Loucy (cell line): ENCODE results near the gene OR2T10.
"Not testable (repeated sequence)": the region's sequence is repeated elsewhere in the genome, so short reads cannot be mapped to it uniquely, and the experiment has no call there.

Experiments used
- H2AFZ ChIP-seq: fragments of 200-600 bp; sonication (generic); 2 replicates; pipeline ENCODE4 v1.6.0; 2016; ENCODE audit warnings: antibody characterized with exemption, mild to moderate bottlenecking, low read length, moderate library complexity
- H3F3A ChIP-seq: fragments of 200-600 bp; 2 replicates; pipeline ENCODE4 v1.6.0; 2016; ENCODE audit warnings: antibody characterized with exemption, low read depth, mild to moderate bottlenecking
- H3K27me3 ChIP-seq: fragments of 200-600 bp; sonication (generic); 2 replicates; pipeline ENCODE4 v1.6.1; 2014; ENCODE audit warnings: low read length, mild to moderate bottlenecking; ENCODE audit not compliant: insufficient read depth, poor library complexity, severe bottlenecking
- H3K36me3 ChIP-seq: fragments of 200-600 bp; sonication (generic); 2 replicates; pipeline ENCODE4 v1.6.1; 2016; ENCODE audit warnings: low read length; ENCODE audit not compliant: insufficient read depth
- H3K4me1 ChIP-seq: fragments of 200-600 bp; sonication (generic); 2 replicates; pipeline ENCODE4 v1.5.1; 2014; ENCODE audit warnings: low read length, mild to moderate bottlenecking; ENCODE audit not compliant: insufficient read depth, poor library complexity, severe bottlenecking
- H3K4me2 ChIP-seq: fragments of 200-600 bp; sonication (generic); 2 replicates; pipeline ENCODE4 v1.6.0; 2014; ENCODE audit warnings: antibody characterized with exemption, low read length, low read depth, mild to moderate bottlenecking; ENCODE audit not compliant: poor library complexity, severe bottlenecking
- H3K4me3 ChIP-seq: fragments of 200-600 bp; sonication (generic); 2 replicates; pipeline ENCODE4 v1.5.1; 2014; ENCODE audit warnings: low read length, mild to moderate bottlenecking, mixed read lengths; ENCODE audit not compliant: poor library complexity, severe bottlenecking
- H3K79me2 ChIP-seq: fragments of 200-600 bp; sonication (generic); 2 replicates; pipeline ENCODE4 v1.6.1; 2014; ENCODE audit warnings: low read length; ENCODE audit not compliant: insufficient read depth
- H3K9ac ChIP-seq: fragments of 200-600 bp; sonication (generic); 2 replicates; pipeline ENCODE4 v1.6.0; 2014; ENCODE audit warnings: mild to moderate bottlenecking, low read depth, low read length, moderate library complexity; ENCODE audit not compliant: poor library complexity, severe bottlenecking
- H3K9me2 ChIP-seq: fragments of 200-600 bp; sonication (generic); replicated peaks from 2 replicates; pipeline ENCODE4 v1.6.1; 2016; ENCODE audit warnings: low read depth, low read length, mixed read lengths
- H3K9me3 ChIP-seq: fragments of 200-600 bp; sonication (generic); 2 replicates; pipeline ENCODE4 v1.6.1; 2014; ENCODE audit warnings: mild to moderate bottlenecking, antibody characterized with exemption, low read length, low read depth; ENCODE audit not compliant: insufficient read depth
- H4K20me1 ChIP-seq: fragments of 200-600 bp; sonication (generic); 2 replicates; pipeline ENCODE4 v1.6.0; 2014; ENCODE audit warnings: antibody characterized with exemption, low read length, mild to moderate bottlenecking; ENCODE audit not compliant: insufficient read depth, poor library complexity, severe bottlenecking
- CTCF ChIP-seq: fragments of 200-600 bp; sonication (generic); conservative IDR thresholded peaks from 2 replicates; pipeline ENCODE4 v1.5.1; 2014; ENCODE audit warnings: mild to moderate bottlenecking, antibody characterized with exemption, low read length
- EZH2phosphoT487 ChIP-seq: fragments of 200-600 bp; IDR thresholded peaks from 2 replicates; pipeline ENCODE4 v1.6.1; 2018; ENCODE audit warnings: antibody characterized with exemption, mild to moderate bottlenecking, moderate library complexity, borderline replicate concordance

Gene OR2T10

GRCh38 chr1:248634991-248635390, 37.5 kb upstream of the OR2T10 start, which contains the start of gene OR2T11:
Gene OR2T11, minus strand, starts transcription at chr1:248635091. Its CDS starts 7,963 bp downstream, at chr1:248627128.
- not testable (repeated sequence) for H3K9me3 ChIP-seq, H2AFZ ChIP-seq, H3K36me3 ChIP-seq, H3K9me2 ChIP-seq, H3K4me2 ChIP-seq, H3K4me3 ChIP-seq, H3K9ac ChIP-seq, H3K4me1 ChIP-seq, H3K27me3 ChIP-seq, H3F3A ChIP-seq, H4K20me1 ChIP-seq, H3K79me2 ChIP-seq

GRCh38 chr1:248631354-248632008, 34.0 kb upstream of the OR2T10 start:
- H3F3A ChIP-seq, result no peaks in the 10 kb centered on the region
- no peaks in the 10 kb centered on the region for H3K4me1 ChIP-seq
- no peaks in the 10 kb centered on the region for H3K79me2 ChIP-seq
- H3K27me3 ChIP-seq, result no peaks in the 10 kb centered on the region
- H3K4me2 ChIP-seq, result no peak overlapping the region
- no peaks in the 10 kb centered on the region for H3K9me3 ChIP-seq
- no peak overlapping the region for H3K9ac ChIP-seq
- H2AFZ ChIP-seq, result no peak overlapping the region
- no peaks in the 10 kb centered on the region for H4K20me1 ChIP-seq
- H3K36me3 ChIP-seq, result no peaks in the 10 kb centered on the region
- no peaks in the 10 kb centered on the region for H3K9me2 ChIP-seq
- H3K4me3 ChIP-seq, result no peak overlapping the region
- no peak for TF ChIP-seq EZH2phosphoT487
- no peak for TF ChIP-seq CTCF

- H3K9me3 ChIP-seq, result no peaks in the 10 kb centered on the region
Measured at GRCh38 chr1:248630551-248630950, 33.1 kb upstream of the OR2T10 start.

More at GRCh38 chr1:248630551-248630950, 33.1 kb upstream of the OR2T10 start:
- TF ChIP-seq CTCF (no peak), EZH2phosphoT487 (no peak)
- no peak overlapping the region for H3K4me2 ChIP-seq
- H3K9me2 ChIP-seq, result no peaks in the 10 kb centered on the region
- H4K20me1 ChIP-seq, result no peaks in the 10 kb centered on the region
- H3K36me3 ChIP-seq, result no peaks in the 10 kb centered on the region
- H3K4me1 ChIP-seq, result no peaks in the 10 kb centered on the region
- H3K9ac ChIP-seq, result no peak overlapping the region
- no peak overlapping the region for H2AFZ ChIP-seq
- no peaks in the 10 kb centered on the region for H3F3A ChIP-seq
- H3K4me3 ChIP-seq, result no peak overlapping the region
- no peaks in the 10 kb centered on the region for H3K79me2 ChIP-seq
- H3K27me3 ChIP-seq, result no peaks in the 10 kb centered on the region
